ENCODE data around the gene KRT86.

- TF ChIP-seq POLR2A (IDR thresholded peaks at IDR 0.05): no peak
- TF ChIP-seq, protein P1, sequence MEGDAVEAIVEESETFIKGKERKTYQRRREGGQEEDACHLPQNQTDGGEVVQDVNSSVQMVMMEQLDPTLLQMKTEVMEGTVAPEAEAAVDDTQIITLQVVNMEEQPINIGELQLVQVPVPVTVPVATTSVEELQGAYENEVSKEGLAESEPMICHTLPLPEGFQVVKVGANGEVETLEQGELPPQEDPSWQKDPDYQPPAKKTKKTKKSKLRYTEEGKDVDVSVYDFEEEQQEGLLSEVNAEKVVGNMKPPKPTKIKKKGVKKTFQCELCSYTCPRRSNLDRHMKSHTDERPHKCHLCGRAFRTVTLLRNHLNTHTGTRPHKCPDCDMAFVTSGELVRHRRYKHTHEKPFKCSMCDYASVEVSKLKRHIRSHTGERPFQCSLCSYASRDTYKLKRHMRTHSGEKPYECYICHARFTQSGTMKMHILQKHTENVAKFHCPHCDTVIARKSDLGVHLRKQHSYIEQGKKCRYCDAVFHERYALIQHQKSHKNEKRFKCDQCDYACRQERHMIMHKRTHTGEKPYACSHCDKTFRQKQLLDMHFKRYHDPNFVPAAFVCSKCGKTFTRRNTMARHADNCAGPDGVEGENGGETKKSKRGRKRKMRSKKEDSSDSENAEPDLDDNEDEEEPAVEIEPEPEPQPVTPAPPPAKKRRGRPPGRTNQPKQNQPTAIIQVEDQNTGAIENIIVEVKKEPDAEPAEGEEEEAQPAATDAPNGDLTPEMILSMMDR (IDR thresholded peaks at IDR 0.05): no peak
Observed at GRCh38 chr12:52310622-52311284, 36.3 kb downstream of the KRT86 start.
